Keratinocyte (primary cell): ENCODE results near the gene SNRPD3. TPM values are rescaled to one million over a fixed set of nuclear protein-coding genes. Genes with fewer than 3 reads are reported as not detected.

Source experiments
- DNase-seq: peaks from one replicate; pipeline ENCODE4 v3.0.0-alpha.2; 2011; ENCODE audit warnings: low read depth, missing footprints, low spot score
- FAIRE-seq: peaks from 2 replicates; lab custom pipeline; 2011; peaks lifted over from hg19 to GRCh38; lab: Jason Lieb, UNC
- H2AFZ ChIP-seq: 2 replicates; pipeline ENCODE4 v1.6.0; 2012; ENCODE audit warnings: low read length, control low read depth, inconsistent platforms; ENCODE audit not compliant: control insufficient read depth
- H3K27ac ChIP-seq: 2 replicates; pipeline ENCODE4 v1.5.1; 2011; ENCODE audit warnings: low read length; ENCODE audit not compliant: control insufficient read depth, insufficient read depth
- H3K27me3 ChIP-seq: 3 replicates; pipeline ENCODE4 v1.6.0; 2011; ENCODE audit warnings: low read length; ENCODE audit not compliant: control insufficient read depth, insufficient read depth; ENCODE audit errors: extremely low read depth
- H3K36me3 ChIP-seq, 2 experiments: 2 replicates in 1 of 2; 3 replicates in 1 of 2; pipeline ENCODE4 v1.5.1; 2011; ENCODE audit warnings: low read length in 2 of 2, mild to moderate bottlenecking in 1 of 2; ENCODE audit not compliant: control insufficient read depth in 2 of 2, insufficient read depth in 2 of 2; ENCODE audit errors: extremely low read depth in 1 of 2
- H3K4me1 ChIP-seq: 3 replicates; pipeline ENCODE4 v1.5.1; 2011; ENCODE audit warnings: low read length; ENCODE audit not compliant: control insufficient read depth, insufficient read depth; ENCODE audit errors: extremely low read depth
- H3K4me2 ChIP-seq: 3 replicates; pipeline ENCODE4 v1.6.0; 2011; ENCODE audit warnings: low read depth, low read length; ENCODE audit not compliant: control insufficient read depth, insufficient read depth; ENCODE audit errors: extremely low read depth
- H3K4me3 ChIP-seq, 3 experiments: fragments of 200-600 bp in 1 of 3; sonication (generic) in 1 of 3; 2 replicates in 2 of 3; 3 replicates in 1 of 3; pipeline ENCODE4 v1.5.1; 2011 to 2016; ENCODE audit warnings: low read length in 3 of 3, mild to moderate bottlenecking in 3 of 3, control low read depth in 2 of 3, inconsistent platforms in 1 of 3, low read depth in 1 of 3, mixed read lengths in 1 of 3, mixed run types in 1 of 3, moderate library complexity in 1 of 3; ENCODE audit not compliant: control insufficient read depth in 2 of 3, insufficient read depth in 2 of 3; ENCODE audit errors: extremely low read depth in 1 of 3
- H3K79me2 ChIP-seq: 2 replicates; pipeline ENCODE4 v1.6.0; 2012; ENCODE audit warnings: low read length; ENCODE audit not compliant: control insufficient read depth, insufficient read depth
- H3K9ac ChIP-seq: 3 replicates; pipeline ENCODE4 v1.6.0; 2011; ENCODE audit warnings: low read length; ENCODE audit not compliant: control insufficient read depth, insufficient read depth; ENCODE audit errors: extremely low read depth
- H3K9me1 ChIP-seq: 3 replicates; pipeline ENCODE4 v1.6.0; 2011; ENCODE audit warnings: low read length; ENCODE audit not compliant: control insufficient read depth, insufficient read depth; ENCODE audit errors: extremely low read depth
- H3K9me3 ChIP-seq: 2 replicates; pipeline ENCODE4 v1.5.1; 2012; ENCODE audit warnings: low read depth, low read length; ENCODE audit not compliant: control insufficient read depth
- H4K20me1 ChIP-seq: 3 replicates; pipeline ENCODE4 v1.6.0; 2011; ENCODE audit warnings: low read length; ENCODE audit not compliant: control insufficient read depth, insufficient read depth; ENCODE audit errors: extremely low read depth
- CTCF ChIP-seq, 3 experiments: IDR thresholded peaks in 1 of 3; conservative IDR thresholded peaks in 1 of 3; optimal IDR thresholded peaks in 1 of 3; 2 replicates in 2 of 3; 3 replicates in 1 of 3; pipeline versions ENCODE3 to v1.5.1; 2011; ENCODE audit warnings: low read length in 3 of 3, mild to moderate bottlenecking in 3 of 3, moderate library complexity in 2 of 3, control low read depth in 1 of 3, inconsistent platforms in 1 of 3; ENCODE audit not compliant: insufficient read depth in 2 of 3; ENCODE audit errors: extremely low read depth in 1 of 3
- EZH2 ChIP-seq: IDR thresholded peaks from one replicate; pipeline ENCODE4 v1.6.1; 2012; ENCODE audit warnings: inconsistent platforms, mild to moderate bottlenecking, low read length, moderate library complexity
- dilution Hi-C: fragments of 300-500 bp; cut with MboI; formaldehyde crosslinking; loops from one replicate; pipeline ENCODE4 v1.7.0; 2020; ENCODE audit warnings: low sequenced_read_pairs; ENCODE audit not compliant: extremely low pct_ligation_motif_present
- polyA plus RNA-seq, 5 experiments: library from polyadenylated mRNA; depleted of rRNA in 3 of 5; stranded (reverse) in 3 of 5; stranded (forward) in 1 of 5; unstranded in 1 of 5; fragments of >200 nt; gene quantifications; 1 replicate in 1 of 5; 2 replicates in 3 of 5; 3 replicates in 1 of 5; pipeline versions ENCODE4 v1.2.1 to v1.2.3, GENCODE V29; 2011 to 2012; ENCODE audit warnings: missing spikeins in 2 of 5, low read depth in 1 of 5, low replicate concordance in 1 of 5

The SNRPD3 gene
- polyA plus RNA-seq, 1 donor (not counting 4 experiments of a cell fraction or from before 2014, with no cell fraction given) = 135 TPM

- Histone ChIP-seq H3K4me3 (no peak overlapping the region), H2AFZ (no peak overlapping the region), H3K4me2 (peak overlapping the region; percentile 56), H3K4me1 (peaks cover 43% of the 10 kb centered on the region), H3K9ac (peak overlapping the region; percentile 64), H3K27ac (peak overlapping the region; percentile 99), H3K36me3 (no peaks in the 10 kb centered on the region), H3K9me1 (no peaks in the 10 kb centered on the region), H3K27me3 (no peaks in the 10 kb centered on the region), H4K20me1 (no peaks in the 10 kb centered on the region), H3K9me3 (no peaks in the 10 kb centered on the region), H3K79me2 (no peaks in the 10 kb centered on the region)
- no peak for TF ChIP-seq CTCF (optimal IDR thresholded peaks at IDR 0.05 in 1 of 3, IDR thresholded peaks at IDR 0.05 in 1 of 3, conservative IDR thresholded peaks at IDR 0.05 in 1 of 3; ENCODE audit: extremely low read depth in 1 of 3, insufficient read depth in 2 of 3, low read length in 3 of 3)
- TF ChIP-seq EZH2 = no peak
- dilution Hi-C loops = no loop called here
- DNase-seq = peak; percentile 49
- FAIRE-seq = peak; percentile 82
Measured at GRCh38 chr22:24580276-24580675, 24.5 kb downstream of the SNRPD3 start.

- Histone ChIP-seq H3K79me2 (no peaks in the 10 kb centered on the region), H3K4me1 (peaks cover 43% of the 10 kb centered on the region), H2AFZ (no peak overlapping the region), H3K27ac (no peak overlapping the region), H3K9ac (no peak overlapping the region), H3K9me3 (no peaks in the 10 kb centered on the region), H3K9me1 (no peaks in the 10 kb centered on the region), H3K4me2 (no peak overlapping the region), H3K4me3 (no peak overlapping the region), H3K36me3 (peaks cover 3 to 4% of the 10 kb centered on the region in 2 experiments), H3K27me3 (no peaks in the 10 kb centered on the region), H4K20me1 (no peaks in the 10 kb centered on the region)
- dilution Hi-C loops = no loop called here
- no peak for TF ChIP-seq CTCF (optimal IDR thresholded peaks at IDR 0.05 in 1 of 3, IDR thresholded peaks at IDR 0.05 in 1 of 3, conservative IDR thresholded peaks at IDR 0.05 in 1 of 3; ENCODE audit: extremely low read depth in 1 of 3, insufficient read depth in 2 of 3, low read length in 3 of 3)
- TF ChIP-seq EZH2 = no peak
- no peak for FAIRE-seq
- no peak for DNase-seq
Measured at GRCh38 chr22:24582056-24582814, 26.4 kb downstream of the SNRPD3 start.
